GM19324 (cell line): Measurements from ENCODE around the gene MUSK.
"Not testable (repeated sequence)": the region's sequence is repeated elsewhere in the genome, so short reads cannot be mapped to it uniquely, and the experiment has no call there.

ENCODE experiments used
- ATAC-seq: cut with Tn5 transposase; IDR thresholded peaks from one replicate; pipeline ENCODE4 v1.9.1; 2021; ENCODE audit warnings: mild to moderate bottlenecking, moderate library complexity; ENCODE audit not compliant: unreplicated experiment, low FRiP score

Gene MUSK

GRCh38 chr9:110802416-110803035 is 133.9 kb downstream of the MUSK start:
- peak; percentile 46 for ATAC-seq

- peak; percentile 63 for ATAC-seq
These were observed 139.5 kb downstream of the MUSK start for GRCh38 chr9:110807956-110808598.

- ATAC-seq, result peak; percentile 98
These were observed 140.0 kb downstream of the MUSK start for GRCh38 chr9:110808599-110808980.

- peak; percentile 12 for ATAC-seq
These were observed 140.5 kb downstream of the MUSK start for GRCh38 chr9:110809038-110809595.

- ATAC-seq, result no peak
These were observed 141.8 kb downstream of the MUSK start for GRCh38 chr9:110810262-110810976.

- ATAC-seq, result no peak
These were observed 144.3 kb downstream of the MUSK start for GRCh38 chr9:110812886-110813285.

- ATAC-seq, result no peak
These were observed 145.6 kb downstream of the MUSK start for GRCh38 chr9:110814159-110814558.

- ATAC-seq, result no peak
These were observed 146.8 kb downstream of the MUSK start for GRCh38 chr9:110815361-110815760.

- no peak for ATAC-seq
These were observed 151.8 kb downstream of the MUSK start for GRCh38 chr9:110820381-110820780.

- peak; percentile 99 for ATAC-seq
These were observed 152.5 kb downstream of the MUSK start for GRCh38 chr9:110821064-110821463.

GRCh38 chr9:110825129-110825528 is 156.5 kb downstream of the MUSK start:
- ATAC-seq, result not testable (repeated sequence)

- ATAC-seq, result no peak
These were observed 157.4 kb downstream of the MUSK start for GRCh38 chr9:110825950-110826349.

- not testable (repeated sequence) for ATAC-seq
These were observed 157.8 kb downstream of the MUSK start for GRCh38 chr9:110826400-110826799.

GRCh38 chr9:110828264-110828663 is 159.7 kb downstream of the MUSK start:
- ATAC-seq, result no peak

- ATAC-seq, result no peak
These were observed 161.9 kb downstream of the MUSK start for GRCh38 chr9:110830495-110830894.

- ATAC-seq, result no peak
These were observed 164.3 kb downstream of the MUSK start for GRCh38 chr9:110832926-110833325.

GRCh38 chr9:110835404-110835803 is 166.8 kb downstream of the MUSK start:
- no peak for ATAC-seq

- ATAC-seq, result no peak
These were observed 167.3 kb downstream of the MUSK start for GRCh38 chr9:110835859-110836271.

GRCh38 chr9:110837401-110838005 is 168.9 kb downstream of the MUSK start:
- ATAC-seq, result peak; percentile 76

GRCh38 chr9:110842169-110842568 is 173.6 kb downstream of the MUSK start:
- ATAC-seq, result no peak

GRCh38 chr9:110842986-110843385 is 174.4 kb downstream of the MUSK start:
- ATAC-seq, result no peak
